Vein endothelial cell (primary cell): ENCODE data around the gene OTUD1. TPM values are rescaled to one million over a fixed set of nuclear protein-coding genes. Genes with fewer than 3 reads are reported as not detected.

Experiments used
- small RNA-seq: library from RNA; depleted of rRNA; stranded (forward); fragments of <200 nt; gene quantifications from one replicate; pipeline ENCODE3, GENCODE V24; 2012
- total RNA-seq: library from RNA; depleted of rRNA; stranded (reverse); fragments of >200 nt; gene quantifications from 2 replicates; pipeline ENCODE4 v1.2.3, GENCODE V29; 2012

The OTUD1 gene, protein sequence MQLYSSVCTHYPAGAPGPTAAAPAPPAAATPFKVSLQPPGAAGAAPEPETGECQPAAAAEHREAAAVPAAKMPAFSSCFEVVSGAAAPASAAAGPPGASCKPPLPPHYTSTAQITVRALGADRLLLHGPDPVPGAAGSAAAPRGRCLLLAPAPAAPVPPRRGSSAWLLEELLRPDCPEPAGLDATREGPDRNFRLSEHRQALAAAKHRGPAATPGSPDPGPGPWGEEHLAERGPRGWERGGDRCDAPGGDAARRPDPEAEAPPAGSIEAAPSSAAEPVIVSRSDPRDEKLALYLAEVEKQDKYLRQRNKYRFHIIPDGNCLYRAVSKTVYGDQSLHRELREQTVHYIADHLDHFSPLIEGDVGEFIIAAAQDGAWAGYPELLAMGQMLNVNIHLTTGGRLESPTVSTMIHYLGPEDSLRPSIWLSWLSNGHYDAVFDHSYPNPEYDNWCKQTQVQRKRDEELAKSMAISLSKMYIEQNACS
- total RNA-seq: 5.2 and 5.6 TPM in 2 replicates

DNA sequence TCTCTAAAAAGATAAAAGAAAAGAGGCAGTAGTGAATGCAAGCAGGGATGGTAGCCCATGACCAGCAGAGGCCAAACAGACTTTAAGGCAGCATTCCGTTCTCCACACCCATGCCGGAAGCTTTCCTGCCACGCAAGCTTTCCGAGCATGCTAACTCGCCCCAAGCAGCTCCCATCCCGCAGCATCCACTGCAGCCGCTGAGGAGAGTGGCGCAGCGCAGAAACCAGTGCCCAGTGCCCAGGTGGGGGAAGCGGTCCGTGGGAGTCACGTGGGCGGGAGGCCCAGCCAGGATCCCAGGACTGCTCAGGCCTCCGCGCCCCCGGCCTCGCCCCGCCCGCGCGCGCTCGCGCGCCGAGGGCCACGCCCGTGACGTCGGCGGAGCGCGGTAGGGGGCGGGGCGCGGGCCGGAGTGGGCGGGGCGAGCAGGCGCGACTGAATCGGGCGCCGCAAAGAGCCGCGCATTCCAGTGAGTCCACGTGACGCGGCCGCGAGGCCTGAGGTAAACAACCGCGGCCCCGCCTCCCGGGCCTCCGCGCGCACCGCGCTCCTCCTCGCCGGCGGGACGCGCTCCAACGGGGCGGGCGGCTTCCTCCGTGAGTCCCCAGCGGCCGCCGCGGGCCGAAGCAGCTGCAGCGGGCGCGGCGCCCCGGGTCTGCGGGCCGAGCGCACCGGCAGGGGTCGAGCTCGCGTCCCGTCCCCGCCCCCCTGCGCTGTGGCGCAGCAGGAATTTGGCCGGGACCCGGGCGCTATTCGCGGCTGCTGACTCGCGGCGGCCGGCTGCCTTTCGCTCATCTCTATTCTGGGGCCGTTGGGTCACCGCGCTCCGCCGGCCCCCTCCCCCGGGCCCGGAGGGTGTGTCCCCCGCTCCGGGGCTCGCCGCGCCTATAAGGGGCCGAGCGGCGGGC is at the start of gene OTUD1:
OTUD1 (plus strand) TSS at position 529 of the 905 bp plus-strand sequence. CDS start 383 bp downstream, outside the sequence.

Small RNA genes lying within 50 kb of the gene (small RNA-seq; reads per million reads assigned to genes)
- not detected for gene MIR1254-2

Other genes with a start within 250 kb of the OTUD1 start
- not detected in 2 replicates for gene PTF1A, start 246.8 kb upstream of the OTUD1 start, total RNA-seq
- not detected in 2 replicates for gene C10orf67, start 94.3 kb upstream of the OTUD1 start, total RNA-seq